IMR-90 (cell line): Measurements from ENCODE around the gene PLXNB3. TPM values are rescaled to one million over a fixed set of nuclear protein-coding genes. Genes with fewer than 3 reads are reported as not detected.

Source experiments
- ATAC-seq: fragments of 200-7000 bp; cut with Tn5 transposase; 2 replicates; pipeline ENCODE4 v1.9.1; 2020; ENCODE audit warnings: low read depth, mild to moderate bottlenecking, moderate library complexity
- BruUV-seq: library from RNA; stranded (reverse); fragments of 400-500 nt; replicated peaks from 2 replicates; lab custom pipeline; 2021; lab: Mats Ljungman, UMichigan
- CTCF ChIA-PET: fragments of 300-600 bp; formaldehyde crosslinking; extraction: SDS; loops from one replicate; lab custom pipeline; 2021; ENCODE audit warnings: antibody characterized with exemption; lab: Yijun Ruan, JAX
- POLR2A ChIA-PET: fragments of 300-600 bp; sonication (Branson Sonifier 250); formaldehyde crosslinking; loops from one replicate; lab custom pipeline; 2022; ENCODE audit warnings: antibody characterized with exemption; ENCODE audit not compliant: unreplicated experiment; lab: Charles Lee
- DNase-seq: peaks from one replicate; pipeline ENCODE4 v3.0.0; 2013
- H2AFZ ChIP-seq: replicated peaks from 2 replicates; pipeline ENCODE3; 2013; ENCODE audit warnings: low read length, mild to moderate bottlenecking; ENCODE audit not compliant: poor library complexity
- H2AK5ac ChIP-seq: 2 replicates; pipeline ENCODE4 v1.6.1; 2013; ENCODE audit warnings: low read depth, low read length, inconsistent platforms
- H2AK9ac ChIP-seq: replicated peaks from 2 replicates; pipeline ENCODE3; 2013; ENCODE audit warnings: mild to moderate bottlenecking, low read depth, low read length, moderate library complexity; ENCODE audit not compliant: poor library complexity
- H2BK120ac ChIP-seq: 2 replicates; pipeline ENCODE4 v1.6.1; 2013; ENCODE audit warnings: low read depth, low read length, inconsistent platforms
- H2BK15ac ChIP-seq: 3 replicates; pipeline ENCODE4 v1.6.1; 2013; ENCODE audit warnings: low read depth, low read length, inconsistent platforms
- H2BK20ac ChIP-seq: 2 replicates; pipeline ENCODE4 v1.6.1; 2013; ENCODE audit warnings: low read depth, mild to moderate bottlenecking, inconsistent platforms, low read length, moderate library complexity
- H2BK5ac ChIP-seq: 2 replicates; pipeline ENCODE4 v1.6.1; 2013; ENCODE audit warnings: mild to moderate bottlenecking, low read depth, low read length, inconsistent platforms; ENCODE audit not compliant: poor library complexity, severe bottlenecking
- H3K14ac ChIP-seq: replicated peaks from 2 replicates; pipeline ENCODE4 v1.6.1; 2013; ENCODE audit warnings: low read depth, low read length, inconsistent platforms
- H3K18ac ChIP-seq: 2 replicates; pipeline ENCODE4 v1.6.1; 2013; ENCODE audit warnings: low read depth, low read length, control low read depth
- H3K23ac ChIP-seq: 2 replicates; pipeline ENCODE4 v1.6.1; 2013; ENCODE audit warnings: low read depth, low read length, inconsistent platforms
- H3K27ac ChIP-seq: 2 replicates; pipeline ENCODE4 v1.5.1; 2013; ENCODE audit warnings: mild to moderate bottlenecking, control low read depth, low read length; ENCODE audit not compliant: insufficient read depth
- H3K27me3 ChIP-seq: 2 replicates; pipeline ENCODE4 v1.6.1; 2013; ENCODE audit warnings: low read length; ENCODE audit not compliant: control insufficient read depth, insufficient read depth
- H3K36me3 ChIP-seq: 2 replicates; pipeline ENCODE4 v1.6.1; 2013; ENCODE audit warnings: low read length, mixed read lengths; ENCODE audit not compliant: control insufficient read depth, insufficient read depth
- H3K4ac ChIP-seq: 2 replicates; pipeline ENCODE4 v1.6.1; 2013; ENCODE audit warnings: low read depth, low read length, inconsistent platforms
- H3K4me1 ChIP-seq: 2 replicates; pipeline ENCODE4 v1.6.1; 2013; ENCODE audit warnings: low read length, mixed read lengths; ENCODE audit not compliant: control insufficient read depth, insufficient read depth
- H3K4me2 ChIP-seq: 2 replicates; pipeline ENCODE4 v1.6.1; 2013; ENCODE audit warnings: low read depth, mild to moderate bottlenecking, control low read depth, low read length, moderate library complexity
- H3K4me3 ChIP-seq: 2 replicates; pipeline ENCODE4 v1.5.1; 2013; ENCODE audit warnings: low read depth, mild to moderate bottlenecking, control low read depth, low read length, moderate library complexity; ENCODE audit not compliant: insufficient read depth
- H3K56ac ChIP-seq: 2 replicates; pipeline ENCODE4 v1.6.1; 2013; ENCODE audit warnings: low read length, inconsistent platforms; ENCODE audit not compliant: insufficient read depth; ENCODE audit errors: extremely low read depth
- H3K79me1 ChIP-seq, 2 experiments: 2 replicates each; pipeline ENCODE4 v1.6.1; 2013; ENCODE audit warnings: low read length in 2 of 2, inconsistent platforms in 1 of 2, low read depth in 1 of 2
- H3K9ac ChIP-seq: 2 replicates; pipeline ENCODE4 v1.6.1; 2013; ENCODE audit warnings: low read depth, low read length, control low read depth
- H3K9me1 ChIP-seq: 2 replicates; pipeline ENCODE4 v1.6.1; 2013; ENCODE audit warnings: low read length, inconsistent platforms; ENCODE audit not compliant: insufficient read depth
- H3K9me3 ChIP-seq: 2 replicates; pipeline ENCODE4 v1.6.1; 2013; ENCODE audit warnings: low read length; ENCODE audit not compliant: control insufficient read depth, insufficient read depth
- H4K20me1 ChIP-seq: 2 replicates; pipeline ENCODE4 v1.6.1; 2013; ENCODE audit warnings: low read length, inconsistent platforms; ENCODE audit not compliant: insufficient read depth
- H4K5ac ChIP-seq: 2 replicates; pipeline ENCODE4 v1.6.1; 2013; ENCODE audit warnings: mild to moderate bottlenecking, low read depth, low read length, control low read depth
- H4K8ac ChIP-seq, 2 experiments: 2 replicates each; pipeline ENCODE4 v1.6.1; 2013; ENCODE audit warnings: low read depth in 2 of 2, low read length in 2 of 2, control low read depth in 1 of 2, inconsistent platforms in 1 of 2
- H4K91ac ChIP-seq: 2 replicates; pipeline ENCODE4 v1.6.1; 2013; ENCODE audit warnings: low read depth, low read length, inconsistent platforms; ENCODE audit not compliant: insufficient read depth
- MAFK ChIP-seq: IDR thresholded peaks from 2 replicates; pipeline ENCODE4 v1.6.1; 2012; ENCODE audit warnings: low read depth, low read length, improper control_type of control experiment
- WGBS, 2 experiments: methylation state at CpG; one replicate each; pipeline versions ENCODE4 v1.1.5 to v1.1.7; 2013; ENCODE audit warnings: missing lambda C conversion rate in 2 of 2; ENCODE audit not compliant: insufficient read length in 1 of 2; ENCODE audit errors: extremely low coverage in 2 of 2; 5-methylcytosine and 5-hydroxymethylcytosine counted together
- dilution Hi-C: fragments of 300-500 bp; cut with HindIII; formaldehyde crosslinking; loops from one replicate; pipeline ENCODE4 v1.14.3; 2018; ENCODE audit warnings: low sequenced_read_pairs; ENCODE audit not compliant: unreplicated experiment
- in situ Hi-C: fragments of 300-500 bp; cut with MboI; formaldehyde crosslinking; loops from 3 replicates; pipeline ENCODE4 v1.14.3; 2019; ENCODE audit warnings: low sequenced_read_pairs, inconsistent platforms, mixed read lengths
- intact Hi-C: fragments of 100-400 bp; cut with micrococcal nuclease; formaldehyde crosslinking; loops from 2 replicates; pipeline ENCODE4 v1.10.0; 2022
- polyA plus RNA-seq, 3 experiments: library from polyadenylated mRNA; depleted of rRNA; stranded (reverse); fragments of >200 nt; gene quantifications; 2 replicates each; pipeline ENCODE4 v1.2.3, GENCODE V29; 2012; ENCODE audit warnings: low replicate concordance in 1 of 3
- total RNA-seq: library from RNA; depleted of rRNA; stranded (reverse); fragments of >200 nt; gene quantifications from 2 replicates; pipeline ENCODE4 v1.2.3, GENCODE V29; 2012

Gene PLXNB3
- total and polyA plus RNA-seq, 2 of the 4 experiments (the other 2 are of a cell fraction), result 0.36 to 22.3 TPM

GRCh38 chrX:153799326-153799725 lies 35.3 kb downstream of the PLXNB3 start:
- Histone ChIP-seq H2BK15ac (no peak overlapping the region), H3K4ac (no peak overlapping the region), H3K14ac (no peak overlapping the region), H2AK5ac (no peak overlapping the region), H2BK120ac (no peak overlapping the region), H4K5ac (no peak overlapping the region), H3K36me3 (peaks cover 18% of the 10 kb centered on the region), H2AK9ac (no peak overlapping the region), H3K27ac (no peak overlapping the region), H3K27me3 (no peaks in the 10 kb centered on the region), H3K18ac (no peak overlapping the region), H4K8ac (no peak overlapping the region), H2BK20ac (no peak overlapping the region), H3K9me1 (no peaks in the 10 kb centered on the region), H3K4me1 (peaks cover 2% of the 10 kb centered on the region; the same call in 1 of the 2 replicates), H2AFZ (no peak overlapping the region), H3K9me3 (peaks cover 2% of the 10 kb centered on the region; the same call in 1 of the 2 replicates), H3K4me3 (no peak overlapping the region), H3K56ac (no peak overlapping the region), H3K4me2 (no peak overlapping the region), H4K91ac (no peak overlapping the region), H3K23ac (no peak overlapping the region), H4K20me1 (no peaks in the 10 kb centered on the region), H3K79me1 (peaks cover 0 to 12% of the 10 kb centered on the region in 2 experiments; a peak in 2 of 4 replicates), H2BK5ac (no peak overlapping the region), H3K9ac (no peak overlapping the region)
- no peak for TF ChIP-seq MAFK
- WGBS, 2 experiments, result 70% methylated on average over 3 of the region's 5 CpGs; no CpG with 5 or more reads in 1 of the 2 experiments
- no peak for ATAC-seq
- intact Hi-C loops (no loop called here), dilution Hi-C loops (no loop called here), in situ Hi-C loops (loop anchor here (5.0 kb wide), 1 partner anchor 118 kb away; no protein-coding TSS in a partner anchor)
- no peak for DNase-seq
- CTCF ChIA-PET, result no interaction called here
- BruUV-seq, result no TSS peak
- POLR2A ChIA-PET, result no interaction called here
